DMS53 treated with DMSO at 0.1 percent for 48 hours (cell line): ENCODE results near the gene PLXNA4.
A peak's percentile ranks its signal among the peaks of the same experiment; 100 is the strongest.
"Not testable (repeated sequence)": the region's sequence is repeated elsewhere in the genome, so short reads cannot be mapped to it uniquely, and the experiment has no call there.

Experiments
- DNase-seq: peaks from one replicate; lab custom pipeline; 2025; ENCODE audit not compliant: unreplicated experiment; lab: John Stamatoyannopoulos, UW

PLXNA4 gene

DNA sequence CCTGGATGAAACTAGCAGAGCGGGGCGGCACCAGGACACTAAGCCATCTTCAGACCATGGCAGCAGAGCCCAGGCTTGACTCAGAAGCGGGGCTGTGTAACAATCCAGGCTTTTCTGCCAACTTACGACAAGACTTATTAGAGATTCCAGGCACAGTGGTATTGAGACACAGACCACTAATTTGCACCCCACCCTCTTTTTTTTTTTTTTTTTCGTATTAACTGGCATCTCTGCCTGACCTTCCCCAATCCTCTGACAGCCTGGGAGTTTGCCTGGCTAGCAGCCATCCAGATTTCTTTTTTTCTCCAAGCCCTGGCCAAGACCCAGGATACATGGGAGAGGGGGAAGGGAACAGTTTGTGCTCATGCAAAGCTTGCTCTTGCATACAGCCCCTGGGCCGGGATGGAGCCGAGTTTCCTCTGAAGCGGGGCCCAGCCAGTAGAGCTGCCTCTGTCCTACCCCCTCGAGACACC lies 182.4 kb downstream of the PLXNA4 start:
- no peak for DNase-seq

DNA sequence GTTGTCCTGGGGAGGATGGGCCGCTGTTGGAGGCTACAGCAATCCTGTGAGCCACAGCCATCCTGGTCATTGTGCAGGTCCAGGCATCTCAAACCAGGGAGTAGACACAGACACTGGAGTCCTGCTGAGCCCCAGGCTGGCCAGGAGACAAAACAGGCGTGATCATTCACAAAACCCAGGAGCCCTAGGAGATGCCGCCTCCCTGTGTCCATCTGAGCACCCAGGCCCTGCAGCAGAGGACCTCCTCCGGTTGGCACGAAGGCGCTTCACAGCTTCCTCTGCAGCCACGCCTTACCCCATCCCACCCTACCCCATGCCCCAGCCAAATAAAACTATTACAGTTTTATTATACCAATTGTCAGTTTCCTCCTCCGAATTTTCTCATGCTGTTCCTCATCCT lies 183.6 kb downstream of the PLXNA4 start:
- no peak for DNase-seq

DNA sequence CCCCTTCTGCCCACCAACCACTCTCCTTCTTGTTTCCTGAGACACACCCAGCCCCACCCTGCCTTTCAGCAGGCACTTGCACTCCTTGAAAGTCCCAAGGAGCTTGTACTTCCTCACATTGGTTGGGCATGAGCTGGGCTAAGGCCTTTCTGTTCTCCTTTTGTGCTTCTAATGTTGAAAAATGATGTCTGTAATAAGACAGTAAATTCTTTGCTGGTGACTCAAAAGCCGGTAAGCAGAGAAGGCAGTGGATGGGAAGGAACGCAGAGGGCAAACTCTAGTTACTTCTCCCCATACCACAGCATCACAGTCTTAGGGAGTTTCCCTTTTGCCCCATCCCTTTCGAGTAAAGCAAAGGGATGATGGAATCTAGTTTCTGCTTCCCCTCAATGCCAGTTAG lies 185.6 kb downstream of the PLXNA4 start:
- no peak for DNase-seq

DNA sequence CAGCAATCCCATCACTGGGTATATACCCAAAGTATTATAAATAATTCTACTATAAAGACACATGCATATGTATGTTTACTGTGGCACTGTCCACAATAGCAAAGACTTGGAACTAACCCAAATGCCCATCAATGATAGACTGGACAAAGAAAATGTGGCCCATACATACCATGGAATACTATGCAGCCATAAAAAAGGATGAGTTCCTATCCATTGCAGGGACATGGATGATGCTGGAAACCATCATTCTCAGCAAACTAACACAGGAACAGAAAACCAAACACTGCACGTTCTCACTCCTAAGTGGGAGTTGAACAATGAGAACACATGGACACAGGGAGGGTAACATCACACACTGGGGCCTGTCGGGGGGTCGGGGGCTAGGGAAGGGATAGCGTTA lies 186.2 kb downstream of the PLXNA4 start:
- DNase-seq, result not testable (repeated sequence)

DNA sequence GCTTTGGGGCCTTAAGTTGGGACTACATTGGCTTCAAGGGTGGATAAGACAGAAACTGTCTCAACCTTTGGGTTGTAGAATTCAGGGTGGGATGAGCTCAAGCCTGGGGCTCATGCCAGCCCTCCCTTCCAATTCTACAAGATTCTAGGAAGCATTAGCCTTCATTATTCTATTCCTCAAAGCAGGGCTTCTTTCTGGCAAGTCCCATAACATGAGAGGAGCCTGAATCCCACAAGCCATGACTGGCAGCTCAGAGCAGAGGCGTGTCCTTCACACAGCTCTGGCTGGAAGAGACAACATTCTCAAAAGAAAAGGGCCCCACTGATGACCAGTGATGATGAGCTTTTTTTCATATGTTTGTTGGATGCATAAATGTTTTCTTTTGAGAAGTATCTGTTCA lies 187.6 kb downstream of the PLXNA4 start:
- no peak for DNase-seq

DNA sequence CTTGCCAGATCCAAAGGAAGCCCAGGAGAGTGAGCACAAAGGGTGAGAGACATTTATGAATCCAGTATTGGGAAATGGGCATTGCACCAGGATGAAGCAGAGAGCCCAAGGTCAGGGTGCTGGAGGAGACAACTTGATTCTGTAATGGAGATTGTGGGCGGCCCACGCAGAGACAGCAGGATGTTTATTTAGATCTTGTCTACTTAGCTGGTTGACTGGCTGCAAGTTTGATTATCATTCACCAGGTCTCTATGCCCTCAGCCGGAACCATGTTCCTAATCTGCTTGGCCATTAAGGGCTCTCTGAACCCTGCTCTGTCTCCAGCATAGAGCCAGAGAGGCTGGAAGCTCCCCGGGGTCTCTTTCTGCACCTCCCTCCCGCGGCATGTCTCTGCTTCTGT lies 188.7 kb downstream of the PLXNA4 start:
- DNase-seq, result no peak

DNA sequence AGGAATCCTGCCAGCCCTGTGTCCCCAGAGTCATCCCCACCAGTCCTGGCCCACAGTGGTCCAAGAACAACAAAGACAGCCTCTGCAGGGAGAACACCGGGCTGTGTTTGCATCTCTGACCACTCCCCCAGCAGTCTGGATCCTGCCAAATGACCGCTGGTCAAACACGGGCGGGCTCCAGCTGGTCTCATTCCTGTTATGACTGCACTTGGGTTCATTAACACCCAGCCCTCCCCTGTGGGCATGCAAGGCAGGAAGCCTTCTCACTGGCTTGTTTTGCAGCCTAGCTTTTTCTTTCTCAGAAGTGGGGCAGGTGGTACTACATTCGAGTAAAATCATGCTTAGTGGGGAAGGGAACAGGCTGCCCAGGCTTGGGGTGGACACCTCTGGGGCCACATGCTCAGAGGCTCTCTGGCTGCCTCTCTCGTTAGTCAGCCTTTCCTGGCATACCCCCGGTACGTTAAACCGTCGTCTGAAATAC lies 190.0 kb downstream of the PLXNA4 start:
- DNase-seq, result no peak

DNA sequence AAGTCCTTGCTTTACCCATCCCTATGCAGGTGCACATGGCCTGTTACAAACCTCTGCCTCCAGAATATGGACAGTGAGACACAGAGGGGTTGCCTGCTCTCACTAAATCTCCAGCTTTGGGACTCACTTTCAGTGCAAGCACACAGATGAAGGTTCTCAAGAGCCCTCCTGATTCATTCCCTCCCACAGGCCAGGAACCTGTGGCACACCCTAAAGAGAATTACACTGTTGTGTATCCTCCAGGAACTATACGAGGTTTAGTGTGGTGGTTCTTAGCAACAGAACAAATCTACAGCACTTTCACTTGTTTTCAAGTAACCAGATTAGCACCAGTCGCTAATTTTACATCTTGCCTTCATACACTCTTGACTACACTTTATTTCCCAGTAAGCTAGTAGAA lies 192.3 kb downstream of the PLXNA4 start:
- no peak for DNase-seq

DNA sequence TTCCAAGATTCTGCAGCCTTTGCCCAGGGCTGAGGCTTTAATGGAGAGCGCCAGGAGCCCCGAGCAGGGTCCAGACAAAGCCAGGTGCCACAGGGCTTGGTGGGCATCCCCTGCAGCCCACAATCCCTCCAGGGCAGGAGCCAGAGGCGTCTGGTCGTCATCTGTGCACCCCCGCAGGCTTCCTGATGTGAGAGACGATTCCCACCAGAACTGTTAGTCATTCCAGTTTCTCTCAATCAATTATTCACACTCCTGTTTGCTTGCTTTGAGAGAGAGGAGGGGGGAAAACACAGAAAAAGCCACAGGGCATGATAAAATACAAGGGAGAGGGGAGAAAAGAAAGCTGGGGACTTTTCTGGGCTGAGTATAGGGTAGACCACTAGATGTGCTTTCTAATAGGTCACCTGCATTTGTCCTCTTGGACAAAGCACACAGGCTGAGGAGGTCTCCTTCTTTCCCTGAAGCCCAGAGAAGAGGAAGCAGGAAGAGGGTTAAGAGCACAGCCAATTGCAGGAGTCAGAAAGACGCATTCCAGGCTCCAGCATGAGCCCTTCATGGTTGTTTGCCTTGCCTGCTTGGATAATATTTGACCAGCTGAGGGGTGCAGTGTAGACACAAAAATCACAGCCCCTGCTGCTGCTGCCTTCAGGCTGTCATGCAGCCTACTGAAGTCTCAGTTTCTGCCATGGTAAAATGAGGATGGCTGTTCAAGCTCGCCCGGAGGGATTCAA lies 194.4 kb downstream of the PLXNA4 start:
- DNase-seq, result peak; percentile 23

DNA sequence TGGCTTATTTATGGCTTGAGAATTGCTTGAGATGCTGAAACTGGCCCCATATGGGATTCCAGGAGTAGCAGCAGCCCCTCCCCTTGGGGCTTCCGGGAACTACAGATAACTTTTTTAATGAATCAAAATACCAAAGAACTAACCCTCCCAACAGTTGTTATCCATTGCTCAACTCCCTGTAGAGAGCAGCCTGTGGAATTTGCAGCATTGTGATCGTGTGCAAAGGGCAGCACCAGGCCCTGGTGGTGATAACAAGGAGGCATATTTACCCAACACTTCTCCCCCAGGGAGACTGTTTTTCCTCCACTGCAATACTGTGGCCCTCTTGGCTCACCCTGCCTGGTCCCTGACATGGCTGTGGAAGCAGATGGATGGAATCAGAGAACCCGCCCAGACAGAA lies 196.2 kb downstream of the PLXNA4 start:
- DNase-seq, result no peak

DNA sequence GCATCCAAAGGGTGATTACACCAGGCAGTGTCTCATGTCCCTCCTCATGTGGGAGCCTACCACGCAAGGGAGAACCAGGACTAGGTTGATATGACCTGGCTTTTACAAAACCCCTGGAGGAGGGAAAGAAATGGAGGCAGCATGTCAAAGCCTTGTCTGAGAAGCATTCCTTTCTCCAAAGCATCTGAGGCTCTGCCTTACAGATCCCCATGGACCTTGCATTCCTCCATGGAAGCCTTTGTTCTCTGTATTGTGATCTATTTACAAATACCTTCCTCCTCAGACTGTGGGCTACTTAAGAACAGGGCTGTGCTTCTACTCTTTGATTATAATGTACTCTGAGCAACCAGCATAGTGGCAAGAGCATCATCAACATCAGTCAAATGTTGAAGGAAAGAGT lies 197.0 kb downstream of the PLXNA4 start:
- DNase-seq, result no peak

DNA sequence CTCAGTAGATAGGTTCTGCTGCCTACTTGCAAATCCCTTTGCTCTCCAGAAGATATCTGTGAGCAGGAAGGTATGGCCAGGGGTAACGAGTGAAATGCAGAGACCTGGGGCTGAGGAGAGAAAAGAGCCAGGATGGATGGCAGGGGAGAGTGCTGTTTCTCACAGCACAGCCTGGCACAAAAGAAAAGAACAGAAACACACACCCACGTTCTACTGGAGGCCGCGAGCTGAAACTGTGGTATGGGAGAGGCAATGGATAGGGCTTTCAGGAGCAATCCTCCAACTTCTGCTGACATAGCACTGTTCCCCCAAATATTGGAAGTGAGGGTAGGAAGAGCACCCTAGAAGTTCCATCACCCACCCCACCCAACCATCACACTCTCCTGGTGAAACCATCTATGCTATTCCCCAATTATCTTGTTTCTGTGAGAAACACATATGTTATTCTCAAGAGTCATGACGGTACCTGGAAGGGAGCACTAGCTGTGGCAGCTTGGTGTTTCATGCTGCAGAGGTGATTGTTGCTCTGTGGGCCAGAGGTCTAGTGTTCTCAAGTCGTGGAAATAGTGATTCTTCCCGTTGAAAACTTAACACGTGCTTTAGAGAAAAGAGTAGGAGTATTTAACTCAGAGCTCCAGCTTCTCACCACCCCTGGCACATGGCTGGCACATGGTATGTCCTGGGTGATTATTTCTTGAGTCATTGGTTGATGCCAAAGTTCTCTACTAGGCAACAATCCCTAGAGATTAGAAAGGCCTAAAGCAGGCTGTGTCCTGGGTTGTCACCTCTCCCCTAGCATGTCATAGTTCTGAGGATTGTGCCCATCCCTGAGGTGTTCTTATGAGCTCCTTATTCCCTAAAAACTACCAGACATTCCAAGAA lies 198.3 kb downstream of the PLXNA4 start:
- no peak for DNase-seq

DNA sequence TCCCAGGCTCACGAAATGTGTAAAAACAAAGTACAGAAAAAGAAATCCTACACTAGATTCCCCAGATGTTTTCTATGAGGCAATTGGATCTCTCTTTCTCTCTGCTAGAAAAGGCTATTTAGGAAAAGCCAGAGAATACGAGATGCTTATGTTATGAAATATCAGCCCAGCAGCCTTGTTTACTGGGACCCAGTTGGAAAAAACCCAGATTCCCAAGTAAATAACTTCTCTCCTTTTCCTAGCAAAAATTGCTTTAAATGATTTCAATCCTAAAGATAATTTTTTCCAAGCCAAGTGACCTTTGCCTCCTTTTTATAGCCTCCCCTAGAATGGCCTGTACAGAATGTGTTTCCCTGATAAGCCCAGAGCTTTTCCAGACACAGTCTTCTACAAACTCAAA lies 199.3 kb downstream of the PLXNA4 start:
- no peak for DNase-seq

DNA sequence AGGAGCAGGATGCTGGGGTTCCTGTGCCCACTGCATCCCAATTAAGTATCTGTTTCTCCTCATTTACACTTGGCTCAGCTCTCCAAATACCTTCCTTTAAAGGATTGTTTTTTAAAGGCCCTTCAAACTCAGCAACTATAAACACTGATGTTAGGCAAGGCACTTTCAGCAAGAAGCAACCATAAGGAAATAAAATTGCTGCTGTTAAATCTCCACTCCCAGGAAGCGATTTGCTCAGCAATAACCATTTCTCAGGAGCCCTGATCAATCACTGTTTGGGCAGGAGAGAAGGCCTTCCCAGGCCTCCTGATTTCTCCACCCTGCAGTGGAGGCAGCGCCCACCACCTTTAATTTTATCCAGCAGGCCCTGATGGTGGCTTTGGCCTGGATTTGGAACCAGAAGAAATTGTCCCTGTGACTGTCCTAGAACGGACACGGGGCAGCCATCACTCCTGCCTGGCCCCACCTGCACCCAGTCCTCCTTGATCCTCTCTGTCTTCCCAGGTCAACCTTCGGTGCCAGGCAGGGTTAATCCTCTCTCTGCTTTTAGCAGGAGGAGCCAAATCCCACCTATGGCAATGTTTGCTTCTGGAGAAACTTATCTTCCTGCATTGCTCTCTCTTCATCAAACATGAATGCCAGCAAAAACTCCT lies 199.8 kb downstream of the PLXNA4 start:
- DNase-seq, result no peak

DNA sequence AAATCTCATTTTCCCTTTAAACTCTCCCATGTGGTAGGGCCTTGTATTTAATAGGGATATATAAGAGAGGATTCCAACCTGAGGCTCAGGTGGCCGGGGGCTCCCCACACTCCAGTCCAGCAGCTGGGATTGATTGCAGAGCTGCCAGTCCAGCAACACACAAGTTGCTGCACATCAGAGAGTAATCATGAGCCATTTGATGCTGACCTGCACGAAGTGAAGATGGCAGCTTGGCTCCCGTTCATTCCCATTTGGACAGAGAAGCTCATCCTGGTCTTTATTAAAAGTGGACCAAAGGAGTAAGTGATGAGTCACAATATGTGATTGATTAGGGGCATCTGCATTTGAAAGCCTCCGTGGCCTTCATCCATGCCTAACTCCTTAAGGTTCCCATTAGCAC lies 202.4 kb downstream of the PLXNA4 start:
- DNase-seq, result no peak

DNA sequence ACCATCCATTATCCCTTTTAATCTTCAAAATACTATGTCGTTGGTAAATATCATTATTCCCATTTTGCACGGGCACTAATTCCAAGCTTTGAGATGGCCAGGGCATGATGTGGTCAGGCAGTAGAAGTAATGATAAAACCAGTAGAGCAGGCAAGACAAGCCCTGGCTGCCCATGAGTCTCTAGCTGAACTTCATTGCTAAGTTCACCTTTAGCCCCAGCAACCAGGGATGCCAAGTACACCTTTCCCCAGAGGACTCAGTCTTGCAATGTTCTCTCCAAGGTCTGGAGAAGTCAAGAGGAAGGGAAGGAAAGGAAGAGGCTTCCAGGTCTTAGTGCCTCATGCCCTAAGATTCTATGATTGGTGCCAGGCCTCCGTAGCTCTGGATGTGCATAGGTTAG lies 203.2 kb downstream of the PLXNA4 start:
- DNase-seq, result no peak

DNA sequence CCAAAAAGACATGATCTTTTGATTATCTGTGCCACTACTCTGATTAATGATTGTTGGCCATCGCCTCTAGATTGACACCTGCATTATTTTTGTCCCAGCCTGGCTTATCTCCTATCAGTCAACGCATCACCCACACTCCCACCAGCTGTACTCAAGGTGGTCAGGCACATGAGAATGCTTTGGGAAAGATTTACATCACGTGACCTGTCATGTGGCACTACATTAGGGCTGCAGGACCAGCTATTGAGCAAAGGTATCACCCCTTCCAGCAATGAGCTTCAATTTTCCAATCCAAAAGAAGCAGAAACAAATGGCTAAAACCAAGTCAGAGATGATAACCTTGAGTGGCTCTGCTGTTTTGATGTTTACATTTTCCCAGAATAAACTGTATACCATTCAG lies 204.3 kb downstream of the PLXNA4 start:
- no peak for DNase-seq

DNA sequence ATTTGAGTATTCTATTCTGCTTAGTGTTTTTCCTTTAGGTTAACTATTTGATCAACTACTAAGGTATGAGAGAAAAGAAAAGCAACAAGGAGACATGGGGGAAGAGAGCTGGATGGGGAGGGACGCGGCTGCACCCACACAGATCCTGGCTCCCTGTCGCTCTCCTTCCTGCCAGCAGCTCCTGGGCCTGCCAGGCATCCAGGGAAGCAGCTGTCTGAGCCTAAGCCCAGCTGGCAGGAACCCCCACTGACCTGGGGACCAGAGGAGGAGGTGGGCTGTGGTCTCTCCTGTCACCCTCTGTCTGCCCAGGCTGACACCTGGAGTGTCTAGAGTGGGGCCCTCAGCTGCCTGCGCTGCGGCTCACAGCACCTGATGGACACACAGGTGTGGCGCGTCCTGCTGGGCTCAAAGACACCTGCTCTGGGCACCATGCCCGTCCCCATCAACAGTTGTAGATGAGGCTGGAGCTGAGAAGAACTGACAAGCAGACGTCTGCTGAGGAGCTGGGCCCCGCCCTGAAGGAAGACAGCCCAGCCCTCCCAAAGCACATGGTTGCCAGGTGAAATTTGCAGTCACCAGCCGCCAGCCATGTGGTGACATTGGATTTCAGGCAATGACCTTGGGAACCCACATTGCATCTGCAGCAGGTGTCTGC lies 207.9 kb downstream of the PLXNA4 start:
- peak; percentile 4 for DNase-seq

DNA sequence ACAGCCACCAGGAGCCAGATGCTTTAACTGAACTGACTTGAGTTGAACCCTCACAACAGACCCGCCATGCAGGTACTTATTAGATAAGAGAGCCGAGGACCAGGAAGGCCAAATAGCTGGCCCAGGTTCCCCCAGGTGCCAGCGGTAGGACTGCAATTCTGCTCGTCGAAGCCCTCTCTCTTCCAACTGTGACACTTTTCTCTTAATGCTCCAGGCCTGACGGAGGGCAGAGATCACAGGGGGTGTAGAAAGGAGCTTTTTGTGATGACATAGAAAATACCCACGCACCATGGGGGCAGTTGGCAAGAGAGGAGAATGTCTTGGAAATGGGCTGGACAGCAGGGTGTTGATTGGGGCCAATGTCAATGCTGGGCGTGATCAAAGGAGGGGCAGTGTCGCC lies 208.5 kb downstream of the PLXNA4 start:
- DNase-seq, result no peak

DNA sequence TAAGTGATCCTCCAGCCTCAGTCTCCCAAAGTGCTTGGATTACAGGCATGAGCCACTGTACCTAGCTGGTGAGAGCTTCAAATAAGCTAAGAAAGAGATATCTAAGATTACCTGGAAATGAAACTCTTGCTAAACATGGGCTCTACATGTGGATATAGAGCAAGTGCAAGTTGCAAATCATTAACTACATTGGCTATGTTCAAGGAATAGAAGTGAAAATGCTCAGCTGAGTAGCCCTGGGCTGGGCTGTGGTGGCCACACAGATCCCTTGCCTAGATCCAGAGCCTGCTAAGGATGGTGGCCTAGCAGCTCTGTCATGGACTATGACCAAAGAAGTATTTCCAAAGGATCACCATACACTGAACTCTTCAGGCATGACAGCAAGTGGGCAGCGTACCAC lies 209.3 kb downstream of the PLXNA4 start:
- no peak for DNase-seq

DNA sequence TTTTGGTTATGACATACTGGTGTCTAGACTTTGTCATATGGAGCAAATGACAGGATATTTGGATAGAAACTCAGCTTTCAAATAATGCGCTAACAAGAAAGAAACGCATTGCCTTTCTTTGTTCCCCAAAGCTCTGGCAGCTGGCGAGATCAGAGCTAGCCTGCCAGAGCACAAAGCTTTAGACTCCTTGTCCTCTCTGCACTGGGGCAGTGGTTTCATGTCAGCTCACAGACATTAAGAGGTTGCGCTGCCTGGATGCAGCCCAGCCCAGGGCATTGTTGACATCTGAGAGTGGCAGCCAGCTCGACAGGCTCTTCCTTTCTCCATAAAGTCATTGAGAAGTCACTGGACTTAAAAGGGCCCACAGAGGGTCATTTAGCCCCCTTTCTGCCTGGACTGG lies 212.0 kb downstream of the PLXNA4 start:
- no peak for DNase-seq
